Hepatocyte (in vitro differentiated cells): ENCODE measurements around the gene ABCC11.

Source experiments
- EZH2phosphoT487 ChIP-seq: fragments of 200-600 bp; sonication (generic); IDR thresholded peaks from one replicate; pipeline ENCODE4 v1.6.1; 2018; ENCODE audit warnings: antibody characterized with exemption, mild to moderate bottlenecking, low read depth, moderate library complexity; ENCODE audit not compliant: unreplicated experiment, severe bottlenecking
- TF ChIP-seq, protein P1 (sequence below): fragments of 200-600 bp; sonication (generic); IDR thresholded peaks from 2 replicates; pipeline ENCODE4 v1.5.1; 2016; ENCODE audit warnings: antibody characterized with exemption, mild to moderate bottlenecking; ENCODE audit not compliant: poor library complexity

DNA sequence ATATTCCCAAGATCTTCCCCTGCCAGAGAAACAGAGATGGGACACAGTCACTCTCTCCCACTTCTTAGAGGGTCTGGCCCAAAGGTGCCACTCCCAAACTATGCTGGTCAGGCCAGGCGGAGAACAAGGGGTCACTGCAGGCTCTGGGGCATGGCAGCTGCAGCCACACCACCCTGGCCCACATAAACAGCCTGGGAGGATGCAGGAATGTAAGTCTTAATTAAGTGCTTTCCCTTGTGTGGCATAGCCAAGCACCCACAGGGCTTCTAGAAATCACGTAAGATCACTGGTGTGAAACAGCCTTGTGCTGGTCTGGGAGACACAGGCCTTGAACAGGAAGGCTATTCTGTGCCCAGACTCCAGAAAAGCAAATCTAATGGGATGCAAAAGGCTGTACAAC lies 123.1 kb downstream of the ABCC11 start:
- TF ChIP-seq, protein P1, sequence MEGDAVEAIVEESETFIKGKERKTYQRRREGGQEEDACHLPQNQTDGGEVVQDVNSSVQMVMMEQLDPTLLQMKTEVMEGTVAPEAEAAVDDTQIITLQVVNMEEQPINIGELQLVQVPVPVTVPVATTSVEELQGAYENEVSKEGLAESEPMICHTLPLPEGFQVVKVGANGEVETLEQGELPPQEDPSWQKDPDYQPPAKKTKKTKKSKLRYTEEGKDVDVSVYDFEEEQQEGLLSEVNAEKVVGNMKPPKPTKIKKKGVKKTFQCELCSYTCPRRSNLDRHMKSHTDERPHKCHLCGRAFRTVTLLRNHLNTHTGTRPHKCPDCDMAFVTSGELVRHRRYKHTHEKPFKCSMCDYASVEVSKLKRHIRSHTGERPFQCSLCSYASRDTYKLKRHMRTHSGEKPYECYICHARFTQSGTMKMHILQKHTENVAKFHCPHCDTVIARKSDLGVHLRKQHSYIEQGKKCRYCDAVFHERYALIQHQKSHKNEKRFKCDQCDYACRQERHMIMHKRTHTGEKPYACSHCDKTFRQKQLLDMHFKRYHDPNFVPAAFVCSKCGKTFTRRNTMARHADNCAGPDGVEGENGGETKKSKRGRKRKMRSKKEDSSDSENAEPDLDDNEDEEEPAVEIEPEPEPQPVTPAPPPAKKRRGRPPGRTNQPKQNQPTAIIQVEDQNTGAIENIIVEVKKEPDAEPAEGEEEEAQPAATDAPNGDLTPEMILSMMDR: no peak
- TF ChIP-seq EZH2phosphoT487: no peak
